ENCODE measurements around the gene JMJD7.

Gene JMJD7

DNA sequence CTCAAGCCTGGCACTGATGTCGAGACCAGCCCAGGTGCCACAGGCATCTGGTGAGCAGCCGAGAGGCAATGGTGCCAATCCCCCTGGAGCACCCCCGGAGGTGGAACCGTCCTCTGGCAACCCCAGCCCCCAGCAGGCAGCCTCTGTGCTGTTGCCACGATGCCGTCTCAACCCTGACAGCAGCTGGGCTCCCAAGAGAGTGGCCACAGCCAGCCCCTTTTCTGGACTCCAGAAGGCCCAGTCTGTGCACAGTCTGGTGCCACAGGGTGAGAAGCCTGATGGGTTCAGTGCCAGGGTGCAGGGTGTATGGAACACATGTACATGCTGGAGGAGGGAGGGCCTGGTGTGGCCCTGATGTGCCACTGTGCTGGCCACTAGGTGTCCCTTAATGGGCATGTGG is 4.9 kb upstream of the JMJD7 start:
- no peak for DNase-seq (ENCODE audit: low read depth in 2 of 2)

DNA sequence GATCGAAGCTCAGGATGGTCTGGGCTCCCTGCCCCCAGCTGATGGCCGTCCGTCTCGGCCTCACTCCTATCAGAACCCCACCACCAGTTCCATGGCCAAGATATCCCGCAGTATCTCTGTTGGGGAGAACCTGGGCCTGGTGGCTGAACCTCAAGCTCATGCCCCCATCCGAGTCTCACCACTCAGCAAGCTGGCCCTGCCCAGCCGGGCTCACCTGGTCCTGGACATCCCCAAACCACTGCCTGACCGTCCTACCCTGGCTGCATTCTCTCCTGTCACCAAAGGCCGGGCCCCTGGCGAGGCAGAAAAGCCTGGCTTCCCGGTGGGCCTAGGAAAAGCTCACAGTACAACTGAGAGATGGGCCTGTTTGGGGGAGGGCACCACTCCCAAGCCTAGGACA is 4.4 kb upstream of the JMJD7 start:
- no peak for DNase-seq (ENCODE audit: low read depth in 2 of 2)

- no peak for DNase-seq (ENCODE audit: low read depth in 2 of 2)
These were observed 3.7 kb upstream of the JMJD7 start for GRCh38 chr15:41824062-41824745.

DNA sequence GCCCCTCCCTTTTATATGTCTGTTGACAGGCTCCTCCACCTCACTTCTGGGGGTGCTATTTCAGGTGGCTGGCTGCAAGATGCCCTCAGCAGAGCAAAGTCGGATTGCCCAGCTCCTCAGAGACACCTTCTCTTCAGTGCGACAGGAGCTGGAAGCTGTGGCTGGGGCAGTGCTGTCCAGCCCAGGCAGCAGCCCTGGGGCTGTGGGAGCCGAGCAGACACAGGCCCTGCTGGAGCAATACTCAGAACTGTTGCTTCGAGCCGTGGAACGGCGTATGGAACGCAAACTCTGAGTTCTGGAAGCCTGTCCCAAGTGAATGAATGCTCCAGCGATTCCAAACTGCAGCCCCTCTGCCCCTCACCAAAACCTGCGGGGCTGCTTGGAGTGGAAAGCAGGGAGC is 2.7 kb upstream of the JMJD7 start:
- DNase-seq (ENCODE audit: low read depth in 2 of 2), result no peak

DNA sequence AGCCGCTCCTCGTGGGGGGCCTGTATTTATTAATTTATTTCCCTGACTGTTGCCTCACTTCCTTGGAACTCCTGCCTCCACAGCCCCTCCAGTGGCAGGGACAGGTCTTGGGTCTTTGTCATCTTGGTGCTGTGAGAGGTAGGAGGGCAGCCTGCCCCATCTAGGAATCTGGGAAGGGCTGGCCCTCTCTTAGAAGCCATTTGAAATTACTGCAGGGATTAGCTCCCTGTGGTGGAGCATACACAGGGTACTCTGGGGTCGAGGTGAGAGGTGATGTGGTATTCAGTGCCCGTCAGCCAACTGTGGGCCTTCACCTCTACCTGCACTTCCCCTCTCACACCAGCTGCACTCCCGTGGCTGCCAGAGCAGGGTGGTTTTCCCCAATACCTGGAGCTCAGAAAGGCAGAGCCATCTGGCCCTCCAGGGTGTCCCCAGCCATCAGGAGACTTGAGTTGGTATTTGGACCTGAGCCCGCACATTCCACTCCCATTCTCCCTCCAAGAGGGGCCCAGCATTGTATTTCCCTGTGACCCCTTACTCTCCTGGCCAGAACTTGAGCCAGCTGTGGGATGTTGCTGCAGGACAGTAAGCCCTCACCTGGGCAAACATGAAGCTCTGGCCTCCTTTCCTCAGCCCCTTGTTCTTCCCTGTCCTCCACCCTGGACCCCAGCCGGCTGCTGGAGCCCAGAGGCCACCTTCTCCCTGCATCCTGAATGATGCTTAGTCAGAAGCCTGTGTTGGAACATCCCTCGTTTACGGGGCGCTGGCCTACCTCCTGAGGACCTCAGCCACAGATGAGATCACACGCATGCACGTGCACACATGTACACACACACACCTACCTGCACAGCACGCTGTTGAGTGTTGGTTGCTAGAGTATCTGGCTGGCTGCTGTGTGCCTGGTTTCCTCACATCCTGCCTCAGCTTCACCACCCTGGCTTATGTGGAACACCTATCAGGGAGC is 2.0 kb upstream of the JMJD7 start:
- DNase-seq (ENCODE audit: low read depth in 2 of 2), result no peak

- DNase-seq (ENCODE audit: low read depth in 2 of 2), result peak in 1 of 2 donors; percentile 19
These were observed 507 bp upstream of the JMJD7 start for GRCh38 chr15:41827290-41827879.

- no peak for DNase-seq (ENCODE audit: low read depth in 2 of 2)
These were observed 882 bp downstream of the JMJD7 start for GRCh38 chr15:41828807-41829141.

DNA sequence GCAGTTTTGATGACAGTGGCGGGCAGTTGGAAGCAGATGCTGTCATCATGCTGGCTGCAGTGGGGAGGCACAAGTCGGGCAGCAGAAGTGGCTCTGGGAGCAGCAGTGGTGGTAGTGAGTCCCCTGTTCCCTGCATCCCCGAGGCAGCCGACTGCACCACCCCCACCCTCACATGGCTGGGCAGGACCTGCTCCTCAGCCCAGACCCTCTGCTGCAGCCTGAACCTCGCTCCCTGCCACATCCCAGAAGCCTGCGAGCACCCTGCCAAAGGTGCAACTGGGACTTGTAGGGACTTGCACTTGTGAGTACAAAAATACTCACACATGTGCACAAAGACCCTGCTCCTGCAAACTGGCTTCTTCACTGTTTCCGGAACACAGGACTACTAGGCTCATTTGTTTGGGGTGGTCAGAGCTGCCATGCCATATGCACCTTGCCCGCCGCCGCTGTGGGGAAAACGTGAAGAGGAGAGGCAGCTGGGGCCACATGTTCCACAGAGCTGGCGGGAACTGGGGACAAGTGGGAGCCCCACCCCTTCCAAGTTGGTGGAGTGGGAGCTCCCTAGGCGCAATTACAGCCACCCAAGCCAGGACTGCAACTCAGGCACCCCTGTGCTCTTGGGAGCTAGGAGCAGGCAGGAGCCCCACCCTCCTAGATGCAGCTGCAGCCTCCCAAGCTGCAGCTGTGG is 2.2 kb downstream of the JMJD7 start:
- DNase-seq (ENCODE audit: low read depth in 2 of 2), result no peak

DNA sequence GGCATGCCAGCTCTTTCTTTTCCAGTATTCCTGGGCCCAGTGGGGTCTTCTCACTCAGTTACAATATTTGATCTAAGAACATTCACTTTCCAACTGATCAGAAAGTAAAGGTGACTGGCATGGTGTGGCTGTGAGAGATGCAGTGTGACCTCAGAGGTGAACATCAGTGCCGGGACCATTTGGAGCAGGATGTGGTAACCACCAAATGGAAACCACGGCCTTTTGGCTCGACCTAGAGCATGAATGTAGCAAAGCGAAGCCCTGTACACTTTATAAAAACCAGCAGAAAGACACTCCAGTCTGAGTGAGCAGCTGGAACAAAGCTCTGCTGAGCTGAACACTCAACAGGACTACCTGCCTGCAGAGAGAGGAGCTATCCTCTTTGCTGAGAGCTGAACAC is 3.4 kb downstream of the JMJD7 start:
- peak in 1 of 2 donors; percentile 10 for DNase-seq (ENCODE audit: low read depth in 2 of 2)

- no peak for DNase-seq (ENCODE audit: low read depth in 2 of 2)
These were observed 4.3 kb downstream of the JMJD7 start for GRCh38 chr15:41832208-41832607.

DNA sequence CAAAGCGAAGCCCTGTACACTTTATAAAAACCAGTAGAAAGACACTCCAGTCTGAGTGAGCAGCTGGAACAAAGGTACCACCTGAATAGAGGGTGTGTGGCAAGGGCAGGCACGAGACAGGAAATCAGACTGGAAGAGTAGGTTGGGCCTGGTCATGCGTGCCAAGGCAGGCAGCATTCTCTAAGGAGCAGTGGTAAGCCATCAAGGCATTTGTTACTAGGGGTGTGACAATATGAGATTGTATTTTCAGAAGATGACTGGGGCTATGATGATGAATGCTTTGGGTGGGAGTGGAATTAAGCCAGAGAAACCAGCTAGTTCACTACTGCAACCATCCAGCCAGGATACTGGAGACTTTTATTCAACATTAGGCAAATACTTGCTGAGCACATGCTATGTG is 5.0 kb downstream of the JMJD7 start:
- no peak for DNase-seq (ENCODE audit: low read depth in 2 of 2)

DNA sequence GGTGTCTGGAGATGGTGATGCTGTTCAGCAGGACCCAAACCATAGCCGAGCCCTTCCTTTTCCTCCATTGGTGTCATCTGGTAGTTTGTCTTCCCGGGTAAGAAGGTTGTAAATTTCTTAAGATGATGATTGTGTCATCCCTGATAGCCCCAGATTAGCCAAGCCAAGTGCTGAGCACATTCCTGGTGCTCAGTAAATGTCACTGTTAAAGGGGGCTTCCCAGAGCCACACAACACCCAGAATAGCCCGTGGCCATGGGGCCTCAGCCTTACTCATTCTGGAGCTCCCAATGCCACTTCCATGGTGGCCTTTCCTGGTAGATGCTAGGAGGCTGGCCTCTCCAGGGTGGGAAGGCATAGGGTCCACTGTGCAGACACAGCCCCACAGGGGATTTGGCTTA is 6.2 kb downstream of the JMJD7 start:
- DNase-seq (ENCODE audit: low read depth in 2 of 2), result no peak

GRCh38 chr15:41836073-41836472 is 8.2 kb downstream of the JMJD7 start:
- DNase-seq (ENCODE audit: low read depth in 2 of 2), result no peak

GRCh38 chr15:41836713-41837454 is 9.0 kb downstream of the JMJD7 start:
- no peak for DNase-seq (ENCODE audit: low read depth in 2 of 2)

DNA sequence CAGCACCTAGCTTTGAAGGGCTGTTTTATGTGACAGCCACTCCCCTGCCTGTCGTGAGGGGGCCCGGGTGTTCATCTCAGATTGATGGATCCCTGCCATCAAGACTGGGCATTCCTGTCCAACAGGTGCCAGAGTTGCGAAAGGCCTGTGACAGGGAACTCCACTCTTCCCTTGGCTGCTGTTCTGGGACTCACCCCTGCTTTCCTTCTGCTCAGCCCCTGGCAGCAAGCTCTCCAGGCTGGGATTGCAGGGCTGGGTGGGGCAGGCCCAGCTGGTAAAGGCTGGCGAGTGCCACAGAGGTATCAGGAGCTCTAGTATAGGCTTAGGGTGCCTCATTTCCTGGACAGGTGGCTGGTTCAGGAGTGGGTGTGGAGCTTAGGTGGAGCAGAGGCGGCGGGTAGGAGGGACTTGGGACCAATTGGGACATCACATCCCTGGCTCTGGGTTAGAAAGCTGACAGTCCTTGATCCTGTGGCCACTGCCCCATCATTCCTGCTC is 10.6 kb downstream of the JMJD7 start, which contains the start of gene PLA2G4B:
PLA2G4B (plus strand) TSS at position 448 of the 498 bp plus-strand sequence. CDS start 67 bp downstream, outside the sequence.
- DNase-seq (ENCODE audit: low read depth in 2 of 2), result no peak

DNA sequence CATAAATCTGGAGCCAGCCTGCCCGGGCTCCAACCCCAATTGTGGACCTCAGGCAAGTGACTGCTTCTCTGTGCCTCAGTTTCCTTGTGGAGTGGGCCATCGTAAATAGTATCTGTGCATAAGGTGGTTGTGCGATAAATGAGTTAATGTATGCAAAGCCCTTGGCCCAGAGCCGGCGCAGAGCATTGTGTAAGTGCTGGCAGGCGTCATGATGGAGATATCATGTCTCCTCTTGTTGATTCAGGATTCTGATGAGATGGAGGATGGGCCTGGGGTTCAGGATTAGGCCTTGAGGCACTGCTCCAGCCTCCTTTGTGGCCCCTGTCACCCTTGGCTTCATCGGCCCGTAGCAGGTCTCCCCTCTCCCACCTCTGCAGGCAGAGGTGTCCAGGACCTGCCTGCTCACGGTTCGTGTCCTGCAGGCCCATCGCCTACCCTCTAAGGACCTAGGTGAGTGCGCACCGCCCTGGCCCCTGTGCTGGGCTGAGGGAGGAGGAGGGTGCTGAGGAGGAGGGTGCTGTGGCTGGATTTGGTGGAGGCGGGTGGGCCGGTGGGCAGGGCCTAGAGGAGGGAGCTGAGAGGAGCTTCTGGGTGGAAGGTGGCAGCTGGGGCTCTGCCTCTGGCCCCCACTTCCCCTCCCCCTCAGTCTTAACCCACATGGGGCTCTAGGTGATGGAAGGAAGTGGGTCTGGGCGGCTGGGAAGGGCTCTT is 12.0 kb downstream of the JMJD7 start:
- no peak for DNase-seq (ENCODE audit: low read depth in 2 of 2)

DNA sequence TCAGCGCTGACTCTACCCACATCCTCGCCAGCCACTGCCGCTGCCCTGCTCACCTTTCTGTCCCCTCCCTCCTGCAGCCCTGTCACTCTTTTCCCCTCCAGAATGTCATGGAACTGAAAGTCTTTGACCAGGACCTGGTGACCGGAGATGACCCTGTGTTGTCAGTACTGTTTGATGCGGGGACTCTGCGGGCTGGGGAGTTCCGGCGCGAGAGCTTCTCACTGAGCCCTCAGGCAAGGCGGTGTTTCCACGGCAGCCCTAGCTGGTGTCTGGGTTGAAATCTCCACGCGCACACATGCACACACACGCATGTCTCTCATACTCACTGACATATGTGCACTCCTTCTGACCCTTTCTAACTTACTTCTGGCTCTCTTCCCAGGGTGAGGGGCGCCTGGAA is 12.8 kb downstream of the JMJD7 start:
- no peak for DNase-seq (ENCODE audit: low read depth in 2 of 2)

DNA sequence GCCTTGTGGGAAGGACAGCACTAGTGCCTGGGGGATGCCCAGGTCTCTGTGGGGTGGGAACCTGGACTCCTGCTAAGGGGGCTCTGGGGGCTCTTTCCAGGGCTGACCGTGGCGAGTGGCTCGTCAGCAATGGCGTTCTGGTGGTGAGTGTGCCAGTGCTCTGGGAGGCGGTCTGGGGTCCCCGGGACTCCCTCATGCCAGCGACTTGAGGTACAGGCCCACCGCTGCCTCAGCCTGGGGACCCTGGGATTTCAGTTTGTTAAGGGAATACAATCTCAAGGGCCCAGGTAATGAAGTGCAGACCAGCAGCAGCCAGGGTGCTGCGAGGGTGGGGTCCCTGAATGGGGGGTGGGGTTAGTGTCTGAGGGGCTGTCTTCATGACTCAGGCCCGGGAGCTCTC is 13.2 kb downstream of the JMJD7 start:
- no peak for DNase-seq (ENCODE audit: low read depth in 2 of 2)

DNA sequence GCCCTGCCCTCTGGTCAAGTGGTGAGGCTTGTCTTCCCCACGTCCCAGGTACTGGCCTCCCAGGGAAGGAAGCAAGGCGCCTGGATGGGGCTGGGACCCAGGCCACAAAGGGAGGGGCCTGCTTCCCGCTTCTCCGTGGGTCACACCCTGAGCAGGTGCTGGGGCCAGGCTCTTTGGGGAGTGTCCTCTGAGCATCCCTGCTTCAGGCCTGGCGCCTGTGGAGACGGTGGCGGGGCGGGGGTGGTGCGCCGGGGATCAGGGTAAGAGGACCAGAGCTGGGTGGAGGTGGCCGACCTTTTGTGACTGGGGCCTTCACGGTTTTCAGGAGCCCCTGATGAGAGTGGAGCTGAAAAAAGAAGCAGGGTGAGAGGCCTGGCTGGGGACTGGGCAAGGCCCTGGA is 14.3 kb downstream of the JMJD7 start:
- no peak for DNase-seq (ENCODE audit: low read depth in 2 of 2)

DNA sequence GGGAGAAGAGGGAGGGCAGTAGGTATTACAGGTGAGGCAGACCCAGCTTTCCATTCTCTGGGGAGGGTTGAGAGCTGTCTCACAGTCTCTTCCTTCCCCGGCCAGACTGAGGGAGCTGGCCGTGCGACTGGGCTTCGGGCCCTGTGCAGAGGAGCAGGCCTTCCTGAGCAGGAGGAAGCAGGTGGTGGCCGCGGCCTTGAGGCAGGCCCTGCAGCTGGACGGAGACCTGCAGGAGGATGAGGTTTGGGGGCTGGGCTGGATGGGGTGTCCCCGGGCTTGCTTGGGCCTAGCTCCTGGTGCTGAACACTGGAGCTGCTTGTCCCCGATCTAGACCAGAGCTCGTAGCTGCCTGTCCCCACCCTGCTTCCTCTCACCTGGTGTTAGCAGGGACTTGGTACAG is 15.7 kb downstream of the JMJD7 start:
- no peak for DNase-seq (ENCODE audit: low read depth in 2 of 2)

- no peak for DNase-seq (ENCODE audit: low read depth in 2 of 2)
These were observed 16.9 kb downstream of the JMJD7 start for GRCh38 chr15:41844814-41845213.

Data from stimulated activated CD8-positive, alpha-beta memory T cell treated with anti-CD3 and anti-CD28 coated beads, Interleukin-7, amount 100 ng/mL, for 4 hours (primary cell).